HG03175 (cell line): ENCODE data around the gene SRPX.

Experiments
- ATAC-seq: cut with Tn5 transposase; IDR thresholded peaks from one replicate; pipeline ENCODE4 v1.9.1; 2021; ENCODE audit warnings: mild to moderate bottlenecking, moderate library complexity; ENCODE audit not compliant: unreplicated experiment

The SRPX gene, protein sequence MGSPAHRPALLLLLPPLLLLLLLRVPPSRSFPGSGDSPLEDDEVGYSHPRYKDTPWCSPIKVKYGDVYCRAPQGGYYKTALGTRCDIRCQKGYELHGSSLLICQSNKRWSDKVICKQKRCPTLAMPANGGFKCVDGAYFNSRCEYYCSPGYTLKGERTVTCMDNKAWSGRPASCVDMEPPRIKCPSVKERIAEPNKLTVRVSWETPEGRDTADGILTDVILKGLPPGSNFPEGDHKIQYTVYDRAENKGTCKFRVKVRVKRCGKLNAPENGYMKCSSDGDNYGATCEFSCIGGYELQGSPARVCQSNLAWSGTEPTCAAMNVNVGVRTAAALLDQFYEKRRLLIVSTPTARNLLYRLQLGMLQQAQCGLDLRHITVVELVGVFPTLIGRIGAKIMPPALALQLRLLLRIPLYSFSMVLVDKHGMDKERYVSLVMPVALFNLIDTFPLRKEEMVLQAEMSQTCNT

DNA sequence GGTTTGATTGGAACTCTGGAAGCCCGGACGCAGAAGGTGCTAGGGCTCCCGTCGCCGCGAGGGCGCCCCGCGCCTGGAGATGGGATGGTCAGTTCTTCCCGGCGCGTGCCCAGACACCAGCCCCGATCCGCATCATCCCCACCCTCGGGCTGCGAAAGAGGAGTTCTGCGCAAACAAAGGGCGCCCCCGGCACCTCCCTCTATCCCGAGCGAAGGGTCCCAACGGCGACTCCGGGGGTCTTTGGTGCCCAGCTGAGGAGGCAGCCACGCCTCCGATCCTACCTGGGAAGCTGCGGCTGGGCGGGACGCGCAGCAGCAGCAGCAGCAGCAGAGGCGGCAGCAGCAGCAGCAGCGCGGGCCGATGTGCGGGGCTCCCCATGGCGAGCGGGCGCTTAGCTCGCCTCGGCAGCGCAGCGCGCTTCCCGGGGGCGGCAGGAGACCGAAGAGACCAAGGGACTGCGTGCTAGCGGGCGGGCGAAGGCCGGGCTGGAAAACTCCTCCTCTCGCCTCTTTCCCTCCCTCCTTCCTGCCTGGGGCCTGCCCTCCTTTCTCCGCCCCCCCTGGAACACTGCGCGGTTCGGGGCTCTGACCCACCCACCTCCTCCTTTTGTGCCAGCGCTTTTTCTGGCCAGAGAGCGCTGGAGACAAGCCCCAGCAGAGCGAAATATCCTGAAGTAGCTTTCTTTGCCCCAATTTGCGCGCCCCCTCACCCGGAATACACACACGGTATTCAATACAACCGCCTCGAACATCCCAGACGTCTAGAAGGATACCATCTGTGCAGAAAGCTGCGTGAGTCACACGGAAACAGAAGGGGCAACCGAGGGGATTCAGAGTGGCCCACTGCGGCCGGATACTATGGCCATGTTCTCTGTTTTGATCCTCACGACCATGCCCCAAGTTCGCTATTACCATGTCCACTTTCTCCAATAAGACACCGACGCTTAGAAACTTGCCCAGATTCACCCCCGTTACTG is at the start of gene SRPX:
TSS of gene SRPX (minus strand) at position 457 of the 976 bp plus-strand sequence. CDS start at position 378, 79 bp downstream.
- ATAC-seq = no peak

DNA sequence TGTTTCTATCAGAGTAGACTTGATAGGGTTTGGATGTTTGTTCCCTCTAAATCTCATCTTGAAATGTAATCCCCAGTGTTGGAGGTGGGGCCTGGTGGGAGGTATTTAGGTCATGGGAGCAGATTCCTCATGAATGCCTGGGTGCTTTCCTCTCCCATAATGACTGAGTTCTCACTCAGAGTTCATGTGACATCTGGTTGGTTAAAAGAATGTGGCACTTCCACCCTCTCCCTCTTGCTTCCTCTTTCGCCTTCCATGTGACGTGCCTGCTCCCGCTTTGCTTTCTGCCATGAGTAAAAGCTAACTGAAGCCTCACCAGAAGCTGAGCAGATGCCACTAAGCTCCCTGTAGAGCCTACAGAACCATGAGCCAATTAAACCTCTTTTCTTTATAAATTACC is 47.3 kb upstream of the SRPX start:
- no peak for ATAC-seq

DNA sequence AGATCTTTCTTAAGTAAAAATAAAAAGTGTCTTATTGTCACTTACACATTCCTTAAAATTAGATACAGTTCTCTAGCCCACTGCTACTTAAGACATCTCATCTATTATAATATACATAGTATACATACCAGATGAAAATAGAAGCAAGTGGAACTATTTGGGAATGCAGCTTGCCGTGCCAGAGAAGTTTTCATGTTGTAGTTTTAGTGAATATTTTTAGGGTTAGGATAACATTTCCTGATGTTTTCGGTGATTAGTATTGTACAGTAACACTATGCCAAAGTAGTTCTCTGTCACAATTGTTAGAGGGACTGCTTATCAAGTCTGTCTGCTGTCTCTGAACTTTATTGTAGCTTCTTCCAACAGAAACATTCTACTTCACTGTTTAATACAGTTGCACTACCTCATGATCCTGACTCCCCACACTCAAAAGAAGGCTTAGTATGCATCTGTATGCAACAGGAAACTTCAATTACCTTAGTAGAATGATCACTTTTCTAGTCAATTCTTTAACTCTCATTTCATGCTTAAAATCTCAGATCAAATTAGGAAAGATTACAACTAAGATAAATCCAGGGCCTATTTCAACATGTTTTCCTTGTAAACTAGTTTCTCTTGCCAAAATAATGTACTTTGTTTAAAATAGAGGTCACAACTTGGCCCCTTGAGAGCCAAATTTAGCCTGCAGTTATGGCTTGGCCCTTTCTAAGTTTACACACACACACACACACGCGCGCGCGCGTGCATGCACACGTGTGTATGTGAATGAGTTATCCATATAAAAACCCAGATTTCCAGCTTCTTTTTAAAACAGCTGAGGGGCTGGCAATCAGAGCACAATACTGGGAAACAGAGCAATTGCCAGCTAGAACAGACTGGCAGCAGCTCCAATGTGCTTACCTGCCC is 42.3 kb upstream of the SRPX start:
- ATAC-seq = no peak

DNA sequence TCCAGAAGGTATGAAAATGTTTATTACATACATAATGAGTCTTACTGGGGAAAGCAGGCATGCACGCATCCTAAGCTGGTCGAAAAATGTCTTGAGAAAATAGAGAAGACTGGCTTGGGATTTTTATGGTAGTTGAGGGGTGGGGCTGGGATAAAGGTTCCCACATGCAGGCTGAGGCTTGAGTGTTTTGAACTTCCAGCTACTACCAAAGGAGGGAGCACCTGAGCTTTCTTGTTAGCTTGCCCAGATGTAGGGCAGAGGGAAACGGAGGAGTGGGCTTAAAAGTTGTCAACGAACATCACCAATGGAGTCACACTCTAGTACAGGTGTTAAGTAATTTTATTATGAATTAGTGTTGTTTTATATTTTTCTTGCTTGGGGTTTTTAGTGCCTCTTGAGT is 39.6 kb upstream of the SRPX start:
- ATAC-seq = no peak

DNA sequence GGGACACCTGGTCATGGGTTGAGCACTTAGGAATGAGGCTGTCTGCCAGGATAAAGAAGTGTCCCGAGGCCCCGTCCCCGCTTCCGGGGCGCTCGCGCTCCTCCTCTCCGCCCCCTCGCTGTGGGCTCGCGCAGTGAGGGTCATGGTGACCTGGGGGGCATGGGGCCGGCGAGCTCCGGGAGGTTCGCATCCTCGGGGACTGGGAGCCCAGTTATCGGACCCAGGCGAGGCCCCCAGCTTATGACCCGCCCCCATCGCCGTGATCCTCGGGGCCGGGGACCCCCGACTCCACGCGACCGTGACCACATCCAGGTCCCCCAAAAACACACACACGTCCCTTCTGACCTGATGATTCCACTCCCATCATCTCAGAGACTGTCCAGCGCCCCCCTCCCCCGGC is 35.3 kb upstream of the SRPX start:
- no peak for ATAC-seq

DNA sequence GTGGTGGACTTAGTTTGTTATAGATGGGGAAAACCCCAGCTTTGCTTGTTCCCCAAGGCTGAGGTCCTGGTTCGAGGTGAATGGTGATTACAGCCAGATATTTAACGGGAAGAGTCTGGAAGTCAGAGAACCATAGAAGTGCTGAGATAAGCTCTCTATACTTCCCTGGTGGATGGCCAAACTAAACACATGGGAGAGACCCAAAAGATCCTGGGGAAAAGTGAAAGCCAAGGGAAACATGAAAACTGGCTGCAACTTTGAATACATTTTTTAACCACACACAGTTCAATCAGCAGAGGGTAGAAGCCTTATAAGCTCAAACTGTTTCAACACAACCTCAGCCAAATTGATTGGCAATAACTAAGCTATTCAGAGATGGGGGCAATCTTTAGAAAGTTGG is 29.3 kb upstream of the SRPX start:
- no peak for ATAC-seq

DNA sequence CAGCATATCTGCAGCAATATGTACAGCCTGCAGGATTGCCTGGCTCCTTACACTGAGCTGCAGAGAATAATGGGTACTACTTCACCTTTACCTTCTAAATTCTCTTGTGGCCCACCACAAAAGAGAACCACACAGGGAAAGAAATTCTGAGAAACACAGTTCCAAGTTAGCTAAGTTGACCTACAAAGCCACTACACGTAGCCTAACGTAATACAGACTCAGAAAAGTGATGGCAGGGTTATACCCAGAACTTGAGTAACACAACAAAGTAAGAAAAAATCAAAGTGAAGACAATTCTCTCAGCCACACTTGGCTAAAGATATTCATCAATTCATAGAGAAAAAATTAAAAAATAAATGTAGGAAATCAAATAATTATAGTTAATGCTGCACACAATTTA is 26.4 kb upstream of the SRPX start:
- no peak for ATAC-seq

DNA sequence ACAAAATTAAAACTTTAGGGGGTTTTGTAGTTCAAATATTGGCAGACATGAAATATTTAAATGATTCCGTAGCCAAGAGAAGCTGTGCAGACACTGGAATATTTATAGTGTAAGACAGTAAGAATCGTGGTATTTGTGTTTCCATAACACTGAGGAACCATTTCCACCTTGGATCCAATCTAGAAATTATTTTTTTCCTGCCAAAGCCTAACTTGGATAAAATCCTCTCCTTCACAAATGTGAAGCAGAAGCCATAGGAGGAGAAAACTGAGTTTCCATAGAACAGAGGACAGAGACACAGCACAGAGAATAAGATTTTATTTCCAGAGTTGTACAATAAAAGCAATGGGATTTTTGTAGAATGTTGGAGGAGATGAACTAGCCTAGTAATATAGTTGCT is 19.9 kb upstream of the SRPX start:
- no peak for ATAC-seq

DNA sequence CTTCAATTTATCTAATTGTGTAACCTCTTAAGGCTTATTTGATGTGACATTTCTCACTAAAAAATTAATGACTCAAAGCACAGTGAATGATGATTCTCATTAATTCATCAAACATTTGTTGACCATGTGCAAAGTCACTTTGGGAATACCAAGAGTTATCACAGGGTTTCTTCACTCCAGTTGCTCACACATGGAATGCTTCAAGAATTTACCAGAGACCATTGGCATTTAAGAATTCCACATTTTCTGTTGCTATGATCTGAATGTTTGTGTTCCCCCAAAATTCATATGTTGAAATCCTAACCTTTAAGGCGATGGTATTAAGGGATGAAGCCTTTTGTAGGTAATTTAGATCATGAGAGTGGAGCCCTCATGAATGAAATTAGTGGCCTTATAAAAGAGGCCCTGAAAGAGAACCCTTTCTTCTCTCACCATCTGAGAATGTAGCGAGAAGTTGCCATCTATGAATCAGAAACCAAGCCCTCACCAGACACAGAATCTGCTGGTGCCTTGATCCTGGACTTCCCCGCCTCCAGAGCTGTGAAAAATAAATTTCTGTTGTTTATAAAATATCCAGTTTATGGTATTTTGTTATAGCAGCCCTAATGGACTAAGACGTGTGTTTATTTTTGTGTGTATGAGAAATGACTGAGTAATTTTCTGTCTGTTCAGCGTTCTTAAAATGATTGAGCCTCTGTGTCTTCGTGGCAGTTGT is 16.4 kb upstream of the SRPX start:
- no peak for ATAC-seq

DNA sequence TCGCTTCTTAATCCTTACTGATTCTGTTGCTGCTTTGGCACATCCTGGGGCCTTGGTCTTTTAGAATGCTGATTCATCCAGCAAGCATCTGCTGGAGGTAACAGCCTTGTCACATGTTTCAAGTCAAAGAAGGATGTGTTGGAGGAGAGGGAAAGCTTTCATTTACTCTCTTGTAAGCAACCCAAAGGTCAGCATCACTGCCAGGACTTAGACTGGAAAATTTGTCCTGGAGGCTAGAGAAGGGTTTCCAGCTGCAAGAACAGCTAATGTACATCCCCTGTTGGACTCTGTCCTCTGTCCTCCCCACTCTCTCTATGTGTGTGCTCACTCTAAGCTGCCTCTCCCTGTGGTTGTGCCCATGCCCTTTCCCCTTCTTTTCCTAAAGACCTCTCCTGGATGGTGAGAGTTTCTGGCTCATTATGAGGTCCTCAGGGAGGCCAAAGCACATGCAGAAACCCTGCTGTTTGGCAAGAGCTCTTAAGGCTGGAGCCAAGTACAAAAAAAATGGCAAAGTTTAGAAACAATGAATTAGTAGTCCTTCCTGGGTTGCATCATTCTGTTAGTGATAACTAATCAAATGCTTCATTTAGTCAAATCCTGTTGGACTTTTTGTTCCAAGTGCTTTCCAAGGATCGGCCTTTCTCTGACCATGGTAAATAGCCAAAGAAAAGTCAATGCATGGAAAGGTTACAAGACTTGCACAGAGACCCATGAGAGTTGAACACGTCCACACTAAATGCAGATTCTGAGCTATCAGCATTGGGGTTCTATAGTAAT is 13.4 kb upstream of the SRPX start:
- no peak for ATAC-seq

DNA sequence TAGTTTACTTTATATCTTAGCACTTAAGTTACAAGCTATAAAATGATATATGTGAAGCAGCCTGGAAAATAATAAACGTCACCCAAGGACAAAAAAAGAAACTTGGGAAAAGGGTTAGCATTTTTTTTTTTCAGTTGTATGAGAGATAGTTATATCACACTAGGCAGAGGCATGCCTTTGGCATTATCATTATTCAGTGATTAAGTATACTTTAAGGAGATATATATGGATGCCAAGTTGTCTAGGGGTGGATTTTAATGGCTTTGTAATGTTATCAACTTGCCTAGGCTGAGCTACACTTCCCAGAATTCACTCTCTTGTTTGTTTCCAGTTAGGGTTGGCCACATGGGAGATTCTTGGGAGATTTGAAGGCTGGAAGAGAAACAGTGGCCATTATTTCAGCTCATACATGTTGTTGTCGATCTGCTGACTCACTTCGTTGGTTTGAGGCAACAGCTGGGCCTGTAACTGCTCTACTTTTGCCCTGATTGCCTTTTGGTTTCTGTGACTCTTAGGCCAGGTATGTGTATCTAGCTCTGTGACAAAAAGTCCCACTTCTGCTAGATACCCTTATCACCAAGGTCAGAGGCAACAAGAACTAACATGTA is 11.5 kb upstream of the SRPX start:
- ATAC-seq = no peak

DNA sequence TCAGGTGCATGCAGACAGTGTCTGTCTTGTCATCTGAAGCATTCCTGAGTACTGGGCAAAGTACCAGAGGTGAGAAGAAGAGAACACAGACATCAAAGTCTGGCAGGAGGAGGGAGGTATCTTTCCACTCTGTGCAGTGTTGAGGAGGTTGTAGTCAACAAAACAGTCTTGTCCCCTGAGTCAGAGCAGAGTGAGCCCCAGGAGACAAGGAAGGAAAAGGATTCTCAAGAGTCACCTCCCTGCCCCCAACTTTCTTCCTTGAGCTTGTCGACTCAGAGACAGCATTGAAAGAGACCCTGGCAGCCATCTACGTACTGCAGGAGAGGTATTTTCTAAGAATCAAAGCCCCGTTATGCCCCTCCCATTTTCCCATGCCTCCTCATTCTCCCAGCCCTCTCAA is 4.4 kb upstream of the SRPX start:
- no peak for ATAC-seq

DNA sequence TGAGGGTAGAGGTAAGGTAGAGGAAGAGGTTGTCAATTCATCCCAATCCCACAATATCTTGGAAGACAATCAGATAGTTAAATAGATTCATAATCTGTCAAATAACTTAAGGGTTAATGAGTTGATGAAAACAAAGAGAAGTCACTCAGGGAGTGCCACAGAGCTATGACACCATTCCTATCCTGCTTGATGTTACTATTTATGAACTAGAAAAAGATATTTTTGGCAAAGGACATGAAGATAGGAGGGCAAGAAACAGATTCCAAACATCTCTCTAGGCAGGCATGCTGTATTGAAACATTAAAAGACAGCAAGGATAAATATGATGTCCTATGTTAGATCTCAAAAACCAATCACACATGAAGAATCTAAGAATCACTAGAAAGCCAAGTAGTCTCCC is 3.5 kb upstream of the SRPX start:
- no peak for ATAC-seq

DNA sequence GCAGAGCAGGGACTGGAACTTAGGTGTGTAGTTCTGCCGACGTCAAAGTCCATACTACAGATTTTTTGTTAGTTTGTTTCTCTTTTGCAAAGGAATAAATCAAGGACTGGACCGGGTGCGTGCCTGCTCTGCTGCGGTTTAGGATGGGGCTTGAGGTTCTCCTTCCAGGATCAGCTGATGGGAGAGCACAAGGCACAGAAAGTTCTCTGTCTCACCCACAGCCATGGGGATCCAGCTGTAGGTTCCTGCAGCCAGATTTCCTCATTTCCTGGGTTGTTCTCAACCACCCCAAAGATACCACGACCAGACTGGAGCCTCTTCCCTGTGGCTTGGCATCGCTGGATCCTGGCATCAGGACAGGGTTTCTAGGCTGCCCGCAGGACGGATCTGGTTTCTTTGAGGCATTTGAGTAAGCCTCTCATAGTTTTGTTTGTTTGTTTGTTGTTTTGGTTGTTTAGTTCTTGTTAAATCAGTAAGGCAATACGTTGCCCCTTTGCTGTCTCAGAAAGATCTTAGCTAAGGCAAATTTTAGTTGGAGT is 789 bp upstream of the SRPX start:
- ATAC-seq = no peak

DNA sequence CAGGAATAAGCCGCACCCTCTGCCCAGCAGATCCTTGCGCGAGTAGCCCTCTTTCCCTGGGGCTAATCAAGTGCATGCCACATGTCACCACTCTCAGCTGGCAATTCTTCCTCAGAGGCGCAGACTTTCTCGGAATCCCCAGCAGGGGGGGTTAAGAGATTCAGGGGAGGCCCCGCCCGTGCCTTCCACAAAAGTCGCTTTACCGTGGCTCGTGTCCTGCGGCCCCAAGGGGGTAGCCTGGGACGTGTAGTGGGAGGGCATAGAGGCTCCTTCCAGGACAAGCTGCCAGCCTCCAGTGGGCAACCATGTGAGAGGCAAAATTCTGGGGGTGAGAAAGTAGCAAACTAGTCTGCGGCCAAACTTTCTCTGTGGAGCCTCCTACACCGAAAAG is 652 bp downstream of the SRPX start:
- no peak for ATAC-seq

DNA sequence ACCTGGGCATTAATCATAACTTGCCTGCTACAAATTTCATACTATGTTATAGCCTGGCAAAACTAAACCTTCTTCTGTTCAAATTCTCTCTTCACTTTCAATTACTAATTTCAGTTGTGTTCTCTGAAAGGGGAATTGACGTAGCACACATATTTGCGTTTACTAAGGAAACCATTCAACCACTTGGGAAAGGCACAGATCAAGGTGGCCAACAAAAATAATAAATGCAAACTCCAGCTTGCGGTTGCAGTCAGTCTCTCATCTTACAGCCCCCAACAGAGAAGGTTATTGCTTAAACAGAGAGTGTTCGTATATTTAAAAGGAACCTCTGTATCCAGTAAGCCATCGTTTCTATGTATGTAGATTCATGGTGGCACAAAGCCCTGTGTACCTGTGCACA is 4.0 kb downstream of the SRPX start:
- ATAC-seq = no peak

DNA sequence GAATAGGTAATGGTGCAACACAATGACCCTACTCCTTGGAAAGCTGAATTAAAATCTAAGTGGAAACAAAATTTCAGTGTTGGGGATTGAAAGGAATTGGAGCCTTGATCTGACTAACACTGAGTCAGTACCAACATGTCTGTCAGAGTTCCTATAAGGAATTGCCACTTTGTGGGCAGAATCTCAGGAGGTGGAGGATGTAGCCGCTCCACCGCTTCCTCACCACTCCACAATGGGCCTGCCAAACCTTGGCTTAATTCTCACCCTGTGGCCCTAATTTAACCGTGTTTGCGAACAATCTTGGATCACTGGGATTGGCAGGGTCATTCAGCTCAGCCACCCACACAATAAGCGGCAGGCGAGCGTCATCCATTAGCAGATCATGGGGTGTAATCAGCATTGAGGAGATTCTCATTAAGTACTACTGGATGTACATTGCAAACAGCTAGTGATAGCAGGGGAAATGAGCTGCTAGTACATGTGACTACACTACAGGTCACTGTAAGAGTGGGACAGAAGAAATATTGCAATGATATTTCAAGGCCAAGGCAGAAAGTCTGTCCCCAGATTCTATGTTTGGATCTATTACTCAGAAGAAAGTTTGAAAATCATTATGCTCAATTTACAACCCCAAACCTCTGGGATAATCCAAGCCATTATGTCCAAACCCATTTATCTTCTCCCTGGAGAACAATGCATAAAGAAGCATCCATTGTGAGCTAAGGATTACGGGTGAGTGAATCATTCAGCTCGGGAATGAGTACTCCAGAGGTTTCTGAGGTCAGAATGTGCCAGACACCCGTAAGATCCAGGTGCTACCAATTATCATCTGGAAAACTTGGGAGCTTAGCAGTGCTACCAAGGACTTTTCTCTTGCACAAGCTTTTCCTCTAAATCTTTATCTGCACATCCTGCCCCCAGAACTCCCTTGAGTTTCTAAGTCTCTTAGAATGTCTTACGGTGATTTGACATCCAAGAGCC is 5.8 kb downstream of the SRPX start:
- no peak for ATAC-seq

DNA sequence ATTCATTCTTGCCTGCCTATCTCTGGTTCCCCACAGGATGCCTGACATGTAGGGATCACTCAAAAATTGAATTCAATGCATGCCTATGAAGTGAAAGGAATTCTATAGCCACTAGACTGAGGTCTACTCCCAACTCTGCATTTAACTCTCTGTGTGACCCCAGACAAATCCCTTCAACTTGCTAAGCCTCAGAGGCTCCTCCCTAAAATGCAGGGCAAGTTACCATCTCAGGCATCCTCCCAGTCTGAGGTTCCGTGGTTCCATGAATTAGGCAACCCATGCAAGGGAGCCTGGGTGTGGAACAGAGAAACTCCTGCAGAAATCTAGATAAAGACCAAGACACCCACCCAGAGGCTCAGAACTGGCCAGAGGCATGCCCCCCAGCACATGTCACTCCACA is 6.6 kb downstream of the SRPX start:
- no peak for ATAC-seq
